Upper lobe of right lung (tissue), 1 donor: Measurements from ENCODE around the gene SERPINB1. TPM values are rescaled to one million over a fixed set of nuclear protein-coding genes. Genes with fewer than 3 reads are reported as not detected.

Source experiments
- ATAC-seq: fragments of 200-7000 bp; cut with Tn5 transposase; one replicate; pipeline ENCODE4 v1.9.1; 2020; ENCODE audit warnings: mild to moderate bottlenecking, moderate library complexity
- DNase-seq: peaks from one replicate; pipeline ENCODE4 v3.0.0-alpha.2; 2020
- H3K27ac ChIP-seq: fragments of 200-600 bp; one replicate; pipeline ENCODE4 v1.8.0; 2022
- H3K27me3 ChIP-seq: fragments of 200-600 bp; one replicate; pipeline ENCODE4 v1.8.0; 2022; ENCODE audit warnings: mild to moderate bottlenecking
- H3K36me3 ChIP-seq: fragments of 200-600 bp; one replicate; pipeline ENCODE4 v1.8.0; 2022
- H3K4me1 ChIP-seq: fragments of 200-600 bp; one replicate; pipeline ENCODE4 v1.8.0; 2022
- H3K4me3 ChIP-seq: fragments of 200-600 bp; one replicate; pipeline ENCODE4 v1.8.0; 2022; ENCODE audit warnings: mild to moderate bottlenecking
- H3K9me3 ChIP-seq: fragments of 200-600 bp; one replicate; pipeline ENCODE4 v1.8.0; 2022
- intact Hi-C: fragments of 100-400 bp; cut with DNase I; formaldehyde crosslinking; loops from one replicate; pipeline ENCODE4 v1.11.0; 2022
- total RNA-seq: library from RNA; stranded (reverse); fragmentation: NEBNext Ultra II Directional; extraction: Animal tissue kit (Norgen Biotek cat#: 25700); gene quantifications from one replicate; pipeline ENCODE4 v1.2.1, GENCODE V29; 2021
- TF ChIP-seq, protein P1 (sequence below): fragments of 200-600 bp; IDR thresholded peaks from one replicate; pipeline ENCODE4 v1.8.0; 2022; ENCODE audit warnings: antibody characterized with exemption
- donor health status: DM: no; HTN: yes; CAD: no; lungs with severe emphysema.

SERPINB1 gene
- total RNA-seq, 1 donor from 2014 or later = 101 TPM

DNA sequence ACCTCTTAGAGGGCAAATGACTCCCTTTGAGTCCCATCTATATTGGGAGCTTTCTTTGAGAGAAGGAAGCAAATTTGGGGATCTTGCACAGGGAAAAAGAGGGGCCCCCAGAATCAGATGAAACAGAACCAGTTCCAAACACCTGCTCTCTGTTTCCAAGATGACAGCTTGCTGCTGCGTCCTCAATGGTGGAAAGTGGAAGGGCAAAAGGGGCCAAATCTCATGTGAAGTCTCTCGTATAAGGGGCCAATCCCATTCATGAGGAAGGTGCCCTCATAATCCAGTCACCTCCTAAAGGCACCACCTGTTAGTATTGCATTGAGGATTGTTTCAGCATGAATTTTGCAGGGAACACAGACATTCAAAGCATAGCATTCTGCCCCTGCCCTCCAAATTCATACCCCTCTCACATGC is 483 bp upstream of the SERPINB1 start:
- peak overlapping the region; percentile 65 for H3K4me3 ChIP-seq
- H3K4me1 ChIP-seq = peaks cover 44% of the 10 kb centered on the region

DNA sequence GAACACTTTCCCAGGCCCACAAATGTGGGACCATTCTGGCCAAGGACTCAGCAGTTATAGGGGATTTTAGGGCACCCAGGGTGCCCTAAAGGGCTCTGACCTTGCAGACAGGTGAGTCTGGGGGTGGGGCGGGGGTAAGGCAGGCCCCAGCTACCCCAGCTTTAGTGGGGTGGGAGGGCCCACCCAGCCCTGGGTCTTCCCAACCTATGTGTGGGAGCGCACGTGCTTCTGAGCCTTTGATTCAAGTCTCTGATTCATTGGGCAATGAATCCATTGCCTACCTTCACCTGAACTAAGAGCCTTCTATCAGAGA is 958 bp downstream of the SERPINB1 start:
- H3K27ac ChIP-seq = peak overlapping the region; percentile 95
- no peaks in the 10 kb centered on the region for H3K9me3 ChIP-seq
- intact Hi-C loops = loop anchor here (10.0 kb wide), 1 partner anchor 94 kb away; no protein-coding TSS in a partner anchor
- H3K4me3 ChIP-seq = peak overlapping the region; percentile 65
- TF ChIP-seq, protein P1, sequence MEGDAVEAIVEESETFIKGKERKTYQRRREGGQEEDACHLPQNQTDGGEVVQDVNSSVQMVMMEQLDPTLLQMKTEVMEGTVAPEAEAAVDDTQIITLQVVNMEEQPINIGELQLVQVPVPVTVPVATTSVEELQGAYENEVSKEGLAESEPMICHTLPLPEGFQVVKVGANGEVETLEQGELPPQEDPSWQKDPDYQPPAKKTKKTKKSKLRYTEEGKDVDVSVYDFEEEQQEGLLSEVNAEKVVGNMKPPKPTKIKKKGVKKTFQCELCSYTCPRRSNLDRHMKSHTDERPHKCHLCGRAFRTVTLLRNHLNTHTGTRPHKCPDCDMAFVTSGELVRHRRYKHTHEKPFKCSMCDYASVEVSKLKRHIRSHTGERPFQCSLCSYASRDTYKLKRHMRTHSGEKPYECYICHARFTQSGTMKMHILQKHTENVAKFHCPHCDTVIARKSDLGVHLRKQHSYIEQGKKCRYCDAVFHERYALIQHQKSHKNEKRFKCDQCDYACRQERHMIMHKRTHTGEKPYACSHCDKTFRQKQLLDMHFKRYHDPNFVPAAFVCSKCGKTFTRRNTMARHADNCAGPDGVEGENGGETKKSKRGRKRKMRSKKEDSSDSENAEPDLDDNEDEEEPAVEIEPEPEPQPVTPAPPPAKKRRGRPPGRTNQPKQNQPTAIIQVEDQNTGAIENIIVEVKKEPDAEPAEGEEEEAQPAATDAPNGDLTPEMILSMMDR = no peak
- no peaks in the 10 kb centered on the region for H3K27me3 ChIP-seq
- peaks cover 37% of the 10 kb centered on the region for H3K36me3 ChIP-seq
- ATAC-seq (no peak), DNase-seq (no peak)
- H3K4me1 ChIP-seq = peaks cover 37% of the 10 kb centered on the region

More for the DNA sequence above, 483 bp upstream of the SERPINB1 start:
- H3K27me3 ChIP-seq = no peaks in the 10 kb centered on the region
- ATAC-seq (no peak), DNase-seq (no peak)
- H3K27ac ChIP-seq = peak overlapping the region; percentile 95
- TF ChIP-seq, protein P1 = no peak
- intact Hi-C loops = loop anchor here (10.0 kb wide), 1 partner anchor 93 kb away; no protein-coding TSS in a partner anchor
- peaks cover 23% of the 10 kb centered on the region for H3K36me3 ChIP-seq
- H3K9me3 ChIP-seq = no peaks in the 10 kb centered on the region

DNA sequence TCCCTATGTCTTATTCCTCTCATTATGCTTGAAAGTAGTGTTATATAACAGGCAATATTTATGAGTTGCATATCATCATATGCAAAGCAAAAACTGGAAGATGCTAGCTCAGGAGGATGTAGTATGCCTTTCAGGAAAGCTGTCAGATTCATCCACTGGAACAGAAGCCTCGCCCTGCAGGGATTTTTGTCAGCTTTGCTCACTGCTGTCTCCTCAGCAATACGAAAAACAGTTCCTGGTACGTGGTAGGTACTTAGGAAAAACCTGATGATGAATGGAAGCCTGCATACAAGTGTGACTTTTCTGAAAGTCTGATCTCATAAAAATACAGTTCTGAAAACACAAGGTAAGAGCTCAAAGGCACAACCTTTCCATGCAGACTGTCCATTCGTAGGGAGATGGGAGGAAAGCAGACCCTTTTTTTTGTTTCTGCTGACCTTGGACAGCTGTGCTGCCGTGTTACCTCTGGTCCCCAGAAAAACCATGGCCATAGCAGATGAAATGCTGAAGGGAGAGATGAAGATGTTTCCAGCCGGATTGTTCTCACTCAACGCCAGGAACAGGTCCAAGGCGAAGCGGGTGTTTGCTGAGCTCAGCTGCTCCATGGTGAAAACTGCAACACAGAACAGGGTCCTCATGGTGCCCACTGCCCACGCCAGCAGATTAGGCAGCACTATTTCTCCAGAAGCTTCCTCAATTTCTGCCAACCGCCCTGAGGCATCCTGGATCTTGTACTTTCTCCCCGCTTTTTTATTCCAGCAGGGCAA is 1.5 kb downstream of the SERPINB1 start:
- Histone ChIP-seq H3K4me3 (peak overlapping the region; percentile 65), H3K4me1 (peaks cover 37% of the 10 kb centered on the region), H3K27me3 (no peaks in the 10 kb centered on the region), H3K36me3 (peaks cover 42% of the 10 kb centered on the region), H3K9me3 (no peaks in the 10 kb centered on the region), H3K27ac (peak overlapping the region; percentile 95)
- intact Hi-C loops = loop anchor here (10.0 kb wide), 1 partner anchor 95 kb away; no protein-coding TSS in a partner anchor
- DNase-seq (no peak), ATAC-seq (no peak)
- TF ChIP-seq, protein P1 = no peak

DNA sequence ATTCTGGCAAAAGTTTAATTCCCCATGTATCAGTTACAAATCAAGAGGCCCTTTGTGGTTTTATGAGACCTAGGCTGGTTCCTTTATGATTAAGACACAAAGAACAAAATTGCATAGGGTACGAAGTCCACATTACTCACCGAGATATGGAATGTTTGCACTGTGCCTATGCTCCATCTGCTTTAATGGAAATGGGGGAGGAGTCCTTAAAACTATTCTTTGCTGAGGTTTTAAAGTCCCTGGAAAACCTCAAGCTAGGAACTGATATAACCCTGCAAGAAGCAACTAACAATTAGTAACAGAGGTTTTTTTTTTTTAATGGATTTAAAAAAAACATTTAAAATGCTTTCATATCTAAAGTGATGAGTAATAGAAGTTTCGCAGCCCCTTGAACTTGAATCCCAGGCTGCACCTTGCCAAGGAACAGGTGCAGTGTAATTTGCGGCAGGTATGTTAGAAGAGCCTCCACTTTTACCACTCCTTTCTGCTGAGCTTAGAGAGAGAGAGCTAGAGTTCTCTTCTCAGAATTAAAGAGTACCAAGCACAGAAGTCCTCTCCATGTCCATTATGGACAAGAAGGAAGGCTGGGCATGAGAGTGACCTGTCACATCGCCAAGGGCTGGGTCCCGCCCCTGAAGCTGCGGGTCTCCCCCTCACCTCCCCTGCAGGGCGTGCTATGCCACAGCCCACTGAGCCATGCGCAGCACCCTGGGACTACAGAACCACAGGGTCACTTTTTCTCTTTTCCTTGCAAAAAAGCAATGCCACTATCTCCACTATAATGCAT is 2.3 kb downstream of the SERPINB1 start:
- TF ChIP-seq, protein P1 = no peak
- Histone ChIP-seq H3K9me3 (no peaks in the 10 kb centered on the region), H3K27ac (peak overlapping the region; percentile 95), H3K4me3 (peak overlapping the region; percentile 65), H3K27me3 (no peaks in the 10 kb centered on the region), H3K4me1 (peaks cover 37% of the 10 kb centered on the region), H3K36me3 (peaks cover 50% of the 10 kb centered on the region)
- no peak for DNase-seq
- ATAC-seq = no peak
- intact Hi-C loops = no loop called here

DNA sequence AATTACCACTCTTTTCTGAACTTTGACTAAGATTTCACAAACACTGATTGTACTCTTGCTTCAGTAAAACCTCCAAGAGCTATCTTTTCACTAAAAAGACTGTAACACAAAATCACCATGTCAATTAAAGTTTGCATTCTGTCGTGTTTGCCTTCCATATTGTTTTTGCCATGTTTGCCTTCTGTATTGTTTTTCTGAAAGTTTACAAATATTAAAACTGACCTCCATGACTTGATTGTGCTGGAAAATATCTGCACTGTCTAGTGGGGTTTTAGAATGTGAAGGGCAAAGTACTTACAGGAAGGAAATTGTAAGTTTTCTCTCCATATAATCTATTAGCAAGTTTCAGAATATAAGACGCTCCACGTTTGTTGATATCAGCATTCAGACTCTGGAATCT is 3.4 kb downstream of the SERPINB1 start:
- TF ChIP-seq, protein P1 = no peak
- no peak for ATAC-seq
- H3K36me3 ChIP-seq = peaks cover 62% of the 10 kb centered on the region

More for the DNA sequence above, 3.4 kb downstream of the SERPINB1 start:
- no peaks in the 10 kb centered on the region for H3K9me3 ChIP-seq
- intact Hi-C loops = no loop called here
- DNase-seq = no peak
- no peak overlapping the region for H3K27ac ChIP-seq
- no peak overlapping the region for H3K4me3 ChIP-seq
- peaks cover 34% of the 10 kb centered on the region for H3K4me1 ChIP-seq
- H3K27me3 ChIP-seq = no peaks in the 10 kb centered on the region
